NCI-H460 (cell line): ENCODE measurements around the gene DEFB113. TPM values are rescaled to one million over a fixed set of nuclear protein-coding genes. Genes with fewer than 3 reads are reported as not detected.
"Not testable (repeated sequence)": the region's sequence is repeated elsewhere in the genome, so short reads cannot be mapped to it uniquely, and the experiment has no call there.

Experiments
- DNase-seq: peaks from one replicate; pipeline ENCODE4 v3.0.0-alpha.2; 2016; ENCODE audit warnings: low read depth; ENCODE audit errors: extremely low read depth
- polyA plus RNA-seq: library from polyadenylated mRNA; depleted of rRNA; stranded (reverse); fragments of >200 nt; gene quantifications from 2 replicates; pipeline ENCODE4 v1.2.3, GENCODE V29; 2014; cell fraction: nucleus; rRNA removed
- total RNA-seq: library from RNA; depleted of rRNA; stranded (reverse); fragments of >200 nt; shearing (Covaris generic); gene quantifications from 2 replicates; pipeline ENCODE4 v1.2.3, GENCODE V29; 2014; rRNA removed

DEFB113 gene
- not detected in 2 replicates for total RNA-seq
- polyA plus RNA-seq, result not detected in 2 replicates

GRCh38 chr6:49969605-49970004 lies at the start of gene DEFB113:
DEFB113 (minus strand) TSS chr6:49969625; CDS start chr6:49969625, 0 bp downstream.
- DNase-seq, result no peak

DNA sequence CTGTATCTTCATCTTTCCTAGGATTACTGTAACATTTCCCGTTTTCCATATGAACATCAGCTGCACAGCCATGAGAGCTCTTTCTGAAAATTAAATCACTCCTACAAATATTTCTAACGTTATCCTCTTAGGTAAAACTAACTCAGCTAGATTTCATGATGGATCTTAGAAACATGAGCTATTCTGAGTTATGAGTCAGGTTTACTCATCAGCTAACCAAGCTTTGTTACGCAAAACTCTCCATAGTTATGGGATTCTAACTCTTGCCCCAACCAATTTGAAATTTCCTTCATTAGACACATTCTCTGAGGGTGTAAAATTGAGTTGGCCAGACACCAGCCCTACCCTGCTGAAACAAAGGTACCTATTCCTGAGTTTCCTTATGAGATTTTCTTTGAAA lies 38.4 kb upstream of the DEFB113 start:
- no peak for DNase-seq

DNA sequence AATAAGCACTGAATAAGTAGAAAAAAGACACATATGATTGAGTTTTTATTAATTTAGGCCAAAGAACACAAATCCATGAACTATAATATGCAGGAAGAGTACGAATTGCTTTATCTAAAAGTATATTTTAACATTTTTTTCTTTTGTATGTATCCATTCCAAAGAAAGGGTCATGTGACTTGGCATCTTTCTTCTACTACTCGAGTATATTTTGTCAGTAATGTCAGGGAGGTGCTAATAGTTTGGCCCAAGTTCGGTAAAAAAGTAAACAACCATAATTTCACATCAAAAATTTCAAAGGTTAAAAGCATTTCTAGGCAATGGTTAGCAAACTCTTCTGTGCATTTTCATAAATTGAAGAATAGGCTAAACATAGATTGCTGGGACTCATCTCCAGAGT lies 33.7 kb upstream of the DEFB113 start:
- no peak for DNase-seq

DNA sequence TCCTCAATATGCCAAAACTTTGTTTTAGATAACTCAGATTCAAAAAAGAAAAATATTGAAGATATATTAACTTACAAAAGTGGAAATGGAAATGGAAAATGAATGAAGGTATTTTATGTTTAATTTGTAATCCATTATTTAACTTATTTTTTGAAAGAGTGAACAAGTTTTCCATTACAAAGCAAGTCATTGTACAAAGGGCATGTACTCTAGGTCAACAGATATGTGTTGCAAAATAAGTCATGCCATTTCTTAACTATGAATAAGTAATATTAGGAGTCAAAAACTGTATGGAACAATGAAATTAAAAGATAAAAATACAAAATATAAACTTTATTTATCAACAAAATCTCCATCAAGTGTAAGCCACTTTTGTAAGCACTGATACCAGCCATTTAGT lies 25.9 kb upstream of the DEFB113 start:
- no peak for DNase-seq

DNA sequence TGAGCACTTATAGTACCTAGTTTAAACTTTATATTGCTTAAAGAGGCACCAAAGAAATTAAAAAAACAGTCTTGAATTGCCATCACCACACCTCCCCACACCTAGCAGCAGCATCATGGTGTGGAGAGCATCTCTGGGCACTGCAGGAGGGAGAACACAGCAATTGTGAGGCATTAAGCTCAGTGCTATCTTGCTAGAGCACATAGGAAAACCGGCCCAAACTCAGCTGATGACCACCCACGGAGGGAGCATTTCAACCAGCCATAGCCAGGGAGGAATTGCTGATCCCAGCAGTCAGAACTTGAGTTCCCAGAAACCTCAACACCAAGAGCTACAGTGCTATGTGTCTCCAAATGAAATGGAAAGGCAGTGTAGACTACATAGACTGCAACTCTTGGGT lies 19.5 kb upstream of the DEFB113 start:
- DNase-seq, result no peak

- DNase-seq, result no peak
Measured at GRCh38 chr6:49987749-49988148, 18.3 kb upstream of the DEFB113 start.

GRCh38 chr6:49986551-49986950 lies 17.1 kb upstream of the DEFB113 start:
- no peak for DNase-seq

DNA sequence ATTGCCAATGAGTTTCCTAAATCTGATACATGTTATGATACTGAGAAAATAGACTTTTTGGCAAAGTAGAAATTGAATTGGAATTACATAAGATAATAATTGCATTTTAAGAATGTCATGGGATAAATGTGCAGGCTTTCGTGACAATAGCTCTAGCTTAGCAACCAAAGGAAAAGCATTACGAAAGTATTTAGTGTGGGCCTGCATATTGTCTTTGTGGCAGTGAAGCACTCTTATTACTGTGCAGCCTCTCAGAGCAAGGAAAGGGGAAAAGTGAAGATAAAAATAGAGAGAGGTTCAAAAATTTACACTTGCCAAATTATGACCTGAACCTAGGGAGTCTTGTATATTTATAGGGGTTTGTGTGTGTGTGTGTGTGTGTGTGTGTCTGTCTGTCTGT lies 12.6 kb upstream of the DEFB113 start:
- no peak for DNase-seq

GRCh38 chr6:49980898-49981297 lies 11.5 kb upstream of the DEFB113 start:
- DNase-seq, result peak; percentile 0

GRCh38 chr6:49979584-49979983 lies 10.2 kb upstream of the DEFB113 start:
- no peak for DNase-seq

GRCh38 chr6:49978332-49979226 lies 9.2 kb upstream of the DEFB113 start:
- no peak for DNase-seq

- DNase-seq, result no peak
Measured at GRCh38 chr6:49966823-49967222, 2.6 kb downstream of the DEFB113 start.

GRCh38 chr6:49966334-49966733 lies 3.1 kb downstream of the DEFB113 start:
- DNase-seq, result no peak

DNA sequence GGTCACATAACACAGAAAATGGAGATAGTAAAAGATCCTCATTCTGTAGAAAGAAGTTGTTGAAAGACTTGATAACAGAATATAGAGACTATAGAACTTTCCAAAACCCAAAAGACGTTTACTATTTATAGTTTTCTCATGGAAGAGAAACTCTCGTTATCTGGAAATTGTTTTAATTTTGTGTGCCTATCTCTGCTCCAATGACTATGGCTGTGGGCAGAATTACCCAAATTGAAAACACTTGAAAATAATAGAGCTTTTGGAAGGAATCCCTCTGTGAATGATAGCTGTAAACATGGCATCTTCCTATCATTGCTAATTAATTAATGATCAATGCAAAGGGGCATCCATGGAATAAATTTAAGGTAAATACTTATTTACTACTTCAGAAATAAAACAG lies 5.4 kb downstream of the DEFB113 start, which contains the start of gene DEFB114:
Gene DEFB114, minus strand, starts transcription at position 101 of the 400 bp plus-strand sequence. Its CDS starts 59 bp downstream, at position 42.
- DNase-seq, result no peak

DNA sequence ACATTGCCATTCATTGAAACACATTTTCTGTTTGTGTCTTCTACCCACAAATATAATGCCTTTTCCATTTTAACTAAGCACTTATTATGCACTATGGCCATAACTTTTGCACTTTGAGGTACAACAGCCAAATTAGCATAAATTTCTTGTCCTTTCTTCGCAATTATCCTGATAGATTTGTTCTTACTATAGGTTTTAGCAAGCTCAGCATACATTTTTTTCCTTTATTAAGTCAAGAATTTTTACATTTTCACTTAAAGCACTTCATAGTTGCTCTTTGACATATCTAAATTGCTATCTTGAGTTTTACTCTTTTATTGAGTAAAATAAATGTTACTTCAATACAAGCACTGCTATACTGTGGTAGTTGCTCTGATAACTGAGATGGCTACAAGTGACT lies 11.2 kb downstream of the DEFB113 start:
- no peak for DNase-seq

DNA sequence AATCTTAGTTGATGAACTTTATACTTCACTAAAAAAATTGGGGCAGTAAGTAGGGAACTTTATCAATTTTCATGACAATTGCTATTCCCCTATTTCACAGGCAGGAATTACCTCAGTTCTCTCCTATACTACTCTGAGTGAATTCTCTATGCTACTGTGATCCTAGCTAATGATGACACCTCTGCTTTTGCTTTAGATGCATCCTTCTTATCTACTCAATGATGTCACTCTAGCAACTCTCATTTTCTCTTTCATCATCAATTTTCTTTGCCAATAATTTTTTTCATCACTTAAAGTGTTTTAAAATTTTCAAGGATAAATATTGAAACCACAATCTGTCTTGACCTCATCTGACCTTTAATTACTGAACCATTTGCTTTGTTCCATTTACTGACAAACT lies 13.6 kb downstream of the DEFB113 start:
- no peak for DNase-seq

DNA sequence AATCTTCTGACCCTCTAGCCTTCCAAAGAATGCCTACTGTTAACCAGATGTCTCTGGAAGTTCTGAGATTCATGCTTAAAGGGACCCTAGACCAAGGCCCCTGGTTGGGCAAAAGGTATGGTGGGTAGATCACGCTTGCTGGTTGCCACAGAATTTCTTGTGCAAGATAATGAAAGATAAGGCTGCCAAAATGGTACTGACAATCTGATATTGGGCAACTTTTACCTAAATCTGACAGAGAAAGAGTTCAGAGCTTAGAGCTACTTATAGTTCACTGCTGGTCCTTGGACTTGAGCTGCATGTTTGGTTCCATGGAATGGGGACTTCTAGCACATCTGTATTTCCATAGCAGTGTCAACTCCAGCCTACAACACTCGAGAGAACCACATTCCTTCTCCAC lies 17.5 kb downstream of the DEFB113 start:
- DNase-seq, result no peak

DNA sequence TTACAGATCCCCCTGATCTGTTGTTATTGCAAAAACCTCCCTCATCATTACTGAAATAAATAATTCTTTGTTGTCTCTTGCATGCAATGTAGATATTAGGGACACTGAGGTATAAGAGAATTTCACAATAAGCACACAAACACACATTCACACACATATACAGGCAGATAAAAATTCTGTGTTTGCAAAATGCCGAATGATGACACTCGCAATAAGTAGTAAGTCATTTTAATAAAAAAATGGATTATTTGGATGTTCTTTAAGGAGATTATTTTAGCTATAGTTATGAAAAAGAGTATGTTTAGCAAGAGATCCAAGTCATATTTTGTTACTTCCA lies 19.0 kb downstream of the DEFB113 start:
- no peak for DNase-seq

- no peak for DNase-seq
Measured at GRCh38 chr6:49949062-49949461, 20.4 kb downstream of the DEFB113 start.

DNA sequence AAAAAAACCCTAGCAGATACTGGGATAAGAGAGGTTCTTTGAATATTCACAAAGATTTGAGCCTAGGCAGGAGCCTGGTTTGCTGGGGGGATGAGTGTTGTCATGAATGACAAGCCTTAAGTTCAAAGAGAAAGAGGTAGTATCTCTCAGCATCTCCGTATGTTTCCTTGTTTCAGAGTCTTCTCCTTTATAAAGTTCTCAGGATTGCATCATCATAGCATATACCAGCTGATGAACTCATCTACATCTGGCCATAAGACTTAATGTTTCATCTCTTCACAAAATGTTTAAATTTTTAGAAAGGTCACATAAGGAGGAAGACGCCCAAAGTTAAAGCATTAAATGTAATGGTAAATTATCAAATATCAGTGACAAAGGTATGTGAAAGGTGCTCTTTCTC lies 22.6 kb downstream of the DEFB113 start:
- DNase-seq, result no peak

- DNase-seq, result not testable (repeated sequence)
Measured at GRCh38 chr6:49944068-49944467, 25.4 kb downstream of the DEFB113 start.

- no peak for DNase-seq
Measured at GRCh38 chr6:49939993-49940498, 29.4 kb downstream of the DEFB113 start.
